ENCODE data around the gene KCTD2. TPM values are rescaled to one million over a fixed set of nuclear protein-coding genes. Genes with fewer than 3 reads are reported as not detected.

Gene KCTD2
- total and polyA plus RNA-seq, 2 of the 13 experiments (the other 11 are each of a cell fraction or from before 2014, with no cell fraction given), result 28.3 to 32.6 TPM

- WGBS (ENCODE audit: low lambda C conversion rate), result 2% methylated on average over 19 of the region's 19 CpGs
- peak overlapping the region; percentile 31 for H3K27ac ChIP-seq (ENCODE audit: extremely low read length, insufficient read depth, low read length)
- DNase-seq (ENCODE audit: low spot score) (peak; percentile 78), FAIRE-seq (peak; percentile 96), ATAC-seq (peak; percentile 26)
- no peaks in the 10 kb centered on the region for H3K79me2 ChIP-seq (ENCODE audit: insufficient read depth, low read length)
- peak overlapping the region; percentile 19; the same call in 1 of the 2 replicates for H3K9ac ChIP-seq (ENCODE audit: insufficient read depth, low read depth, low read length)
- peaks cover 97% of the 10 kb centered on the region for H3K4me1 ChIP-seq (ENCODE audit: insufficient read depth, low read length)
- no peaks in the 10 kb centered on the region for H3K9me3 ChIP-seq (ENCODE audit: low read length)
- H3K36me3 ChIP-seq (replicated peaks in 1 of 2; ENCODE audit: control insufficient read depth in 1 of 2, insufficient read depth in 2 of 2, low read length in 2 of 2), result no peaks in the 10 kb centered on the region
- intact Hi-C loops (cut with micrococcal nuclease; ENCODE audit: unreplicated experiment), result no loop called here
- H4K20me1 ChIP-seq (ENCODE audit: insufficient read depth, low read length), result no peaks in the 10 kb centered on the region; the same call in 1 of the 2 replicates
- peak overlapping the region; percentile 83 for H3K4me2 ChIP-seq (ENCODE audit: low read depth, low read length)
- no peak overlapping the region for H2AFZ ChIP-seq (ENCODE audit: low read length)
- POLR2A ChIA-PET, result interaction anchor here (0.7 to 3.4 kb wide), 16 partner anchors 10 to 108 kb away, joined by 3 to 19 read pairs (median 4); partner anchors contain the start of genes ARMC7 and MRPL58
- H3K4me3 ChIP-seq (replicated peaks in 1 of 3; ENCODE audit: insufficient read depth in 1 of 3, low read depth in 2 of 3, low read length in 3 of 3), result peak overlapping the region; percentile 2 to 62 (median 28); a peak in 5 of 6 replicates
- H3K27me3 ChIP-seq (ENCODE audit: control insufficient read depth in 1 of 2, insufficient read depth in 2 of 2, low read length in 2 of 2), result peaks cover 0 to 29% of the 10 kb centered on the region in 2 experiments; a peak in 2 of 5 replicates
- CTCF ChIA-PET (ENCODE audit: low intra/inter-chr PET ratio, low total read pairs), result interaction anchor here (0.8 to 0.9 kb wide), 2 partner anchors 15 to 130 kb away, joined by 3 to 4 read pairs; no protein-coding TSS in a partner anchor
- no TSS peak for BruUV-seq (replicated peaks)
- in situ Hi-C loops (cut with HindIII; ENCODE audit: extremely low pct_ligation_motif_present, low pct_unique_long_range_greater_than_20kb), result no loop called here
- TF ChIP-seq ZNF768 (CRISPR knock-in tag; IDR thresholded peaks at IDR 0.05) (peak; percentile 46; the same call in 1 of the 2 replicates), TIGD3 (CRISPR knock-in tag; IDR thresholded peaks at IDR 0.05; ENCODE audit: borderline replicate concordance) (0 out of 2 replicates have a peak, but pooled peaks have one; percentile 62), SALL1 (CRISPR knock-in tag; IDR thresholded peaks at IDR 0.05) (peak; percentile 82), MIER3 (CRISPR knock-in tag; IDR thresholded peaks at IDR 0.05; ENCODE audit: borderline replicate concordance) (peak; percentile 68; the same call in 1 of the 2 replicates), RERE (CRISPR knock-in tag; IDR thresholded peaks at IDR 0.05; ENCODE audit: low read depth) (peak; percentile 94; the same call in 1 of the 2 replicates), ZMYM4 (CRISPR knock-in tag; IDR thresholded peaks at IDR 0.05) (peak; percentile 53; the same call in 1 of the 2 replicates), PBX3 (CRISPR knock-in tag; IDR thresholded peaks at IDR 0.05; ENCODE audit: borderline replicate concordance) (no peak), ZFP62 (CRISPR knock-in tag; IDR thresholded peaks at IDR 0.05) (no peak), ZNF761 (CRISPR knock-in tag; conservative IDR thresholded peaks at IDR 0.05) (no peak; the same call in 1 of the 2 replicates), ZSCAN25 (CRISPR knock-in tag; IDR thresholded peaks at IDR 0.05) (no peak), ZBTB34 (CRISPR knock-in tag; IDR thresholded peaks at IDR 0.05) (peak; percentile 79; the same call in 1 of the 2 replicates)
Measured at GRCh38 chr17:75090871-75091854, 44.1 kb downstream of the KCTD2 start.

Data from HepG2 (cell line).